DOHH2 (cell line): Measurements from ENCODE around the gene ARRB2.
"Not testable (repeated sequence)": the region's sequence is repeated elsewhere in the genome, so short reads cannot be mapped to it uniquely, and the experiment has no call there.

Experiments used
- H3F3A ChIP-seq: fragments of 200-600 bp; sonication (generic), shearing (Covaris generic); 2 replicates; pipeline ENCODE4 v1.6.0; 2016; ENCODE audit warnings: antibody characterized with exemption, mild to moderate bottlenecking; ENCODE audit not compliant: control insufficient read depth, insufficient read depth
- H3K27ac ChIP-seq: fragments of 200-600 bp; sonication (generic); 2 replicates; pipeline ENCODE4 v1.5.1; 2014; ENCODE audit warnings: low read depth, mild to moderate bottlenecking, low read length, moderate library complexity
- H3K27me3 ChIP-seq: fragments of 200-600 bp; sonication (generic); 2 replicates; pipeline ENCODE4 v1.6.1; 2014; ENCODE audit warnings: mild to moderate bottlenecking, low read length, mixed read lengths; ENCODE audit not compliant: control insufficient read depth
- H3K36me3 ChIP-seq: fragments of 200-600 bp; sonication (generic); 2 replicates; pipeline ENCODE4 v1.6.1; 2014; ENCODE audit warnings: mild to moderate bottlenecking, low read length, moderate library complexity, mixed read lengths; ENCODE audit not compliant: control insufficient read depth
- H3K4me1 ChIP-seq: fragments of 200-600 bp; sonication (generic); 2 replicates; pipeline ENCODE4 v1.6.1; 2014; ENCODE audit warnings: mild to moderate bottlenecking, low read length, mixed read lengths; ENCODE audit not compliant: control insufficient read depth
- H3K4me2 ChIP-seq: fragments of 200-600 bp; sonication (generic); 2 replicates; pipeline ENCODE4 v1.6.0; 2014; ENCODE audit warnings: mild to moderate bottlenecking, low read length, moderate library complexity
- H3K4me3 ChIP-seq: fragments of 200-600 bp; sonication (generic); 2 replicates; pipeline ENCODE4 v1.5.1; 2014; ENCODE audit warnings: mild to moderate bottlenecking, low read length, mixed read lengths
- H3K79me2 ChIP-seq: fragments of 200-600 bp; sonication (generic); 2 replicates; pipeline ENCODE4 v1.6.1; 2014; ENCODE audit warnings: mild to moderate bottlenecking, low read length, mixed read lengths; ENCODE audit not compliant: control insufficient read depth
- H3K9me2 ChIP-seq: fragments of 200-600 bp; sonication (generic); replicated peaks from 2 replicates; pipeline ENCODE4 v1.6.1; 2014; ENCODE audit warnings: mild to moderate bottlenecking, low read length, mixed read lengths; ENCODE audit not compliant: control insufficient read depth
- H3K9me3 ChIP-seq: fragments of 200-600 bp; sonication (generic); 2 replicates; pipeline ENCODE4 v1.6.1; 2014; ENCODE audit warnings: antibody characterized with exemption, low read length, mixed read lengths; ENCODE audit not compliant: control insufficient read depth, insufficient read depth
- H4K20me1 ChIP-seq: fragments of 200-600 bp; sonication (generic); 2 replicates; pipeline ENCODE4 v1.6.0; 2014; ENCODE audit warnings: low read depth, mild to moderate bottlenecking, antibody characterized with exemption, low read length, moderate library complexity; ENCODE audit not compliant: control insufficient read depth, insufficient read depth
- CTCF ChIP-seq: fragments of 200-600 bp; sonication (generic); IDR thresholded peaks from one replicate; pipeline ENCODE4 v1.5.1; 2014; ENCODE audit warnings: antibody characterized with exemption, mild to moderate bottlenecking, low read depth, low read length; ENCODE audit not compliant: poor library complexity, severe bottlenecking
- EZH2phosphoT487 ChIP-seq: fragments of 200-600 bp; sonication (generic); IDR thresholded peaks from 2 replicates; pipeline ENCODE4 v1.6.1; 2017; ENCODE audit warnings: borderline replicate concordance, mild to moderate bottlenecking, antibody characterized with exemption, low read length, moderate library complexity, mixed read lengths

ARRB2 gene

GRCh38 chr17:4676791-4677190 is 33.6 kb upstream of the ARRB2 start:
- no peak for TF ChIP-seq CTCF
- TF ChIP-seq EZH2phosphoT487: no peak
- Histone ChIP-seq H3K9me2 (no peaks in the 10 kb centered on the region), H3F3A (no peaks in the 10 kb centered on the region), H4K20me1 (no peaks in the 10 kb centered on the region), H3K4me3 (no peak overlapping the region), H3K9me3 (no peaks in the 10 kb centered on the region), H3K36me3 (peaks cover 82% of the 10 kb centered on the region), H3K27me3 (no peaks in the 10 kb centered on the region), H3K4me1 (no peaks in the 10 kb centered on the region), H3K79me2 (no peaks in the 10 kb centered on the region), H3K27ac (no peak overlapping the region), H3K4me2 (no peak overlapping the region)

- H3K4me3 ChIP-seq: no peak overlapping the region
- peaks cover 81% of the 10 kb centered on the region for H3K36me3 ChIP-seq
- H3K79me2 ChIP-seq: no peaks in the 10 kb centered on the region
- no peaks in the 10 kb centered on the region for H3K27me3 ChIP-seq
- H3K4me1 ChIP-seq: no peaks in the 10 kb centered on the region
- no peak overlapping the region for H3K27ac ChIP-seq
- no peaks in the 10 kb centered on the region for H3K9me3 ChIP-seq
- no peaks in the 10 kb centered on the region for H4K20me1 ChIP-seq
- no peak for TF ChIP-seq CTCF
- no peak for TF ChIP-seq EZH2phosphoT487
- H3K9me2 ChIP-seq: no peaks in the 10 kb centered on the region
- H3F3A ChIP-seq: no peaks in the 10 kb centered on the region
- no peak overlapping the region for H3K4me2 ChIP-seq
Observed at GRCh38 chr17:4678448-4679026, 31.9 kb upstream of the ARRB2 start.

GRCh38 chr17:4679658-4680057 is 30.8 kb upstream of the ARRB2 start:
- no peaks in the 10 kb centered on the region for H3K9me2 ChIP-seq
- H3K36me3 ChIP-seq: peaks cover 78% of the 10 kb centered on the region
- no peaks in the 10 kb centered on the region for H3F3A ChIP-seq
- no peaks in the 10 kb centered on the region for H3K9me3 ChIP-seq
- H3K4me1 ChIP-seq: no peaks in the 10 kb centered on the region
- H3K27me3 ChIP-seq: no peaks in the 10 kb centered on the region
- no peak overlapping the region for H3K4me2 ChIP-seq
- H4K20me1 ChIP-seq: no peaks in the 10 kb centered on the region
- H3K79me2 ChIP-seq: no peaks in the 10 kb centered on the region
- H3K27ac ChIP-seq: no peak overlapping the region
- TF ChIP-seq CTCF (no peak), EZH2phosphoT487 (no peak)
- H3K4me3 ChIP-seq: no peak overlapping the region

GRCh38 chr17:4683739-4684138 is 26.7 kb upstream of the ARRB2 start:
- not testable (repeated sequence) for H3K9me2 ChIP-seq, H3K4me2 ChIP-seq, H3K4me1 ChIP-seq, H3K4me3 ChIP-seq, H3K27ac ChIP-seq, H3F3A ChIP-seq, H4K20me1 ChIP-seq, H3K27me3 ChIP-seq, H3K9me3 ChIP-seq
- peaks cover 67% of the 10 kb centered on the region for H3K36me3 ChIP-seq
- peaks cover 33% of the 10 kb centered on the region for H3K79me2 ChIP-seq

GRCh38 chr17:4689872-4690271 is 20.6 kb upstream of the ARRB2 start:
- H3K4me3 ChIP-seq, H3K27ac ChIP-seq, H4K20me1 ChIP-seq, H3F3A ChIP-seq, H3K4me1 ChIP-seq, H3K4me2 ChIP-seq, H3K27me3 ChIP-seq, H3K9me3 ChIP-seq, H3K9me2 ChIP-seq: not testable (repeated sequence)
- peaks cover 88% of the 10 kb centered on the region for H3K79me2 ChIP-seq
- H3K36me3 ChIP-seq: peaks cover 71% of the 10 kb centered on the region
